Adrenal gland (tissue), 12 donors: ENCODE data around the gene TUBA4B. TPM values are rescaled to one million over a fixed set of nuclear protein-coding genes. Genes with fewer than 3 reads are reported as not detected.

Source experiments
- DNase-seq, 7 donors: peaks; one replicate each; pipeline ENCODE4 v3.0.0-alpha.2; 2019 to 2020
- H3K27ac ChIP-seq, 5 donors: fragments of 200-600 bp; sonication (generic) in 4 of 5; 1 replicate in 3 of 5; 2 replicates in 2 of 5; pipeline versions ENCODE4 v1.5.1 to v1.8.0; 2016 to 2020; ENCODE audit warnings: mild to moderate bottlenecking in 1 of 5
- H3K27me3 ChIP-seq: fragments of 200-600 bp; 2 replicates; pipeline ENCODE4 v1.8.0; 2021
- H3K36me3 ChIP-seq, 2 donors: fragments of 200-600 bp; replicated peaks in 1 of 2; 1 replicate in 1 of 2; 2 replicates in 1 of 2; pipeline versions ENCODE4 v1.5.1 to v1.8.0; 2018 to 2022
- H3K4me1 ChIP-seq, 2 donors: fragments of 200-600 bp; replicated peaks in 1 of 2; 1 replicate in 1 of 2; 2 replicates in 1 of 2; pipeline versions ENCODE4 v1.5.1 to v1.8.0; 2018 to 2021
- H3K4me3 ChIP-seq, 4 donors: fragments of 200-600 bp; sonication (generic) in 3 of 4; one replicate each; pipeline ENCODE4 v1.5.1; 2016 to 2018
- H3K9me3 ChIP-seq, 3 donors: fragments of 200-600 bp; sonication (generic) in 1 of 3; replicated peaks in 1 of 3; 1 replicate in 2 of 3; 2 replicates in 1 of 3; pipeline versions ENCODE4 v1.5.1 to v1.8.0; 2016 to 2021
- CTCF ChIP-seq, 6 experiments: fragments of 450-650 bp in 4 of 6; fragments of 200-600 bp in 2 of 6; sonication (generic) in 1 of 6; IDR thresholded peaks; 1 replicate in 5 of 6; 2 replicates in 1 of 6; pipeline versions ENCODE4 v1.5.1 to v1.8.0; 2016 to 2021; ENCODE audit warnings: antibody characterized with exemption in 6 of 6, mild to moderate bottlenecking in 2 of 6, moderate library complexity in 1 of 6
- POLR2A ChIP-seq, 2 donors: fragments of 450-650 bp; IDR thresholded peaks; one replicate each; pipeline ENCODE4 v1.6.1; 2017; ENCODE audit warnings: antibody characterized with exemption in 2 of 2, mild to moderate bottlenecking in 2 of 2, moderate library complexity in 1 of 2
- whole genome bisulfite sequencing, 4 donors: extraction: QIAGEN DNeasy Blood & Tissue Kit in 2 of 4; methylation state at CpG; one replicate each; pipeline versions ENCODE4 v1.1.5 to v1.1.7; 2013 to 2017; 5-methylcytosine and 5-hydroxymethylcytosine counted together
- intact Hi-C, 2 donors: fragments of 100-400 bp; cut with DNase I; formaldehyde crosslinking; loops; one replicate each; pipeline versions ENCODE4 v1.14.1 to v1.15.0; 2022 to 2023
- polyA plus RNA-seq, 3 donors: library from polyadenylated mRNA; stranded (reverse); fragments of 200-250 nt in 2 of 3; fragments of 350-450 nt in 1 of 3; fragmentation: Illumina TruSeq in 1 of 3; extraction: RNeasy Lipid Tissue Mini Kit (QIAGEN cat#74804) in 1 of 3; gene quantifications; one replicate each; pipeline ENCODE4 v1.2.3, GENCODE V29; 2013 to 2014
- total RNA-seq, 9 donors: library from RNA; depleted of rRNA in 4 of 9; stranded (reverse); fragments of >200 nt in 4 of 9; fragments of 120-200 nt in 1 of 9; fragmentation: NEBNext Ultra II Directional in 1 of 9; extraction: Animal tissue kit (Norgen Biotek cat#: 25700) in 1 of 9; gene quantifications; one replicate each; pipeline versions ENCODE4 v1.1.0 to v1.2.4, GENCODE V29; 2013 to 2023
- donor health status: healthy with polysubstance abuse.
- donor health status: Bipolar disorder and iron deficiency.
- donor health status: DM: yes; HTN: yes; CAD: no.
- donor health status: DM: no; HTN: no; CAD: no.
- donor health status: DM: no; HTN: no; CAD: no.
- donor health status: DM: yes; HTN: yes; CAD: no.

TUBA4B gene
- total and polyA plus RNA-seq, 12 donors = 0.07 to 0.14 TPM; not detected in 10

DNA sequence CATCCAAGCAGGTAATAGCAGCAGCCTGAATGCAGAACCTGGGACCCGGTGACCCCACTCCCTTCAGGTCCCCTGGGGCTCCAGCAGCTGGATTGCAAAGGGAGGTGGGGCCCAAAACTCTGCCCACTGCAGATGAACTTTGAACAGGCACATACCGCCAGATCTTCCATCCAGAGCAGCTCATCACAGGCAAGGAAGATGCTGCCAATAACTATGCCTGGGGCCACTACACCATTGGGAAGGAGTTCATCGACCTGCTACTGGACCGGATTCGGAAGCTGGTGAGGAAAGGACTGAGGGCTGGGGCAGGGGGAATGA is 17.0 kb downstream of the TUBA4B start:
- H3K4me3 ChIP-seq = no peak overlapping the region
- peaks cover 0 to 14% of the 10 kb centered on the region in 2 donors for H3K4me1 ChIP-seq
- no peaks in the 10 kb centered on the region for H3K27me3 ChIP-seq
- intact Hi-C loops = no loop called here
- TF ChIP-seq CTCF (IDR thresholded peaks at IDR 0.05) (no peak), POLR2A (IDR thresholded peaks at IDR 0.05) (no peak)
- no peak for DNase-seq
- no peaks in the 10 kb centered on the region for H3K9me3 ChIP-seq
- no peak overlapping the region for H3K27ac ChIP-seq
- WGBS, 4 donors = 81 to 93% (median 87%) methylated on average over 5 of the region's 5 CpGs
- H3K36me3 ChIP-seq = no peaks in the 10 kb centered on the region

GRCh38 chr2:219271021-219271420 is 18.0 kb downstream of the TUBA4B start:
- DNase-seq = no peak
- no peak overlapping the region for H3K27ac ChIP-seq
- H3K27me3 ChIP-seq = no peaks in the 10 kb centered on the region
- 77 to 91% (median 84%) methylated on average over 2 of the region's 2 CpGs for WGBS, 4 donors
- no peaks in the 10 kb centered on the region for H3K36me3 ChIP-seq
- intact Hi-C loops = no loop called here
- H3K9me3 ChIP-seq = no peaks in the 10 kb centered on the region
- TF ChIP-seq CTCF (IDR thresholded peaks at IDR 0.05) (no peak), POLR2A (IDR thresholded peaks at IDR 0.05) (no peak)
- H3K4me1 ChIP-seq = peaks cover 0 to 14% of the 10 kb centered on the region in 2 donors
- no peak overlapping the region for H3K4me3 ChIP-seq

DNA sequence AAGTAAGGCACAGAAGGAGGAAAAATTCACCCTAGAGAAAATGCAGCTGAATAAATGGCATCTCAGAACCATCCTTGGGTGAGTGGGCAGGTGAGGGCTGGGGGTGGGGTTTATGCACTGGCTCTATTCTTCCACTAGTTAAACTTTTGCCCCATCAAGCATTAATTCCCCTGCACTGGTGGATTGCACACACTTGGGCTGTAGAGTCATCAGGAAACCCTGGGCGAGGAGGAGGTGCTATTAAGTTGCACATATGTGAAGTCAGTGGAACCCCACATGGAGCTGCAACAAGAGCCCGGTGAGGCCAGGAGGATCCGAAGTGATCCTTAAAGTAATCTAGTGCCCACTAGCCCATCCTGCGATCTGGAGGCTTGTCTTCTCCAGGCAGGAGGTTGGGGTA is 19.3 kb downstream of the TUBA4B start:
- DNase-seq = no peak
- no peaks in the 10 kb centered on the region for H3K36me3 ChIP-seq
- peaks cover 0 to 14% of the 10 kb centered on the region in 2 donors for H3K4me1 ChIP-seq
- no peaks in the 10 kb centered on the region for H3K9me3 ChIP-seq
- no peak overlapping the region for H3K4me3 ChIP-seq
- intact Hi-C loops = no loop called here
- H3K27ac ChIP-seq = peak overlapping the region in 1 of 5 donors; percentile 90
- no peaks in the 10 kb centered on the region for H3K27me3 ChIP-seq
- TF ChIP-seq POLR2A (IDR thresholded peaks at IDR 0.05) = no peak
- TF ChIP-seq CTCF (IDR thresholded peaks at IDR 0.05) = no peak
- WGBS, 4 donors = 88 to 92% (median 89%) methylated on average over 4 of the region's 4 CpGs

- H3K9me3 ChIP-seq = no peaks in the 10 kb centered on the region
- intact Hi-C loops = no loop called here
- TF ChIP-seq CTCF (IDR thresholded peaks at IDR 0.05) = peak in 1 of 6 experiments; percentile 17
- no peak for TF ChIP-seq POLR2A (IDR thresholded peaks at IDR 0.05)
- peak overlapping the region in 3 of 5 donors; percentile 74 to 90 (median 87) for H3K27ac ChIP-seq
- no peaks in the 10 kb centered on the region for H3K36me3 ChIP-seq
- WGBS, 4 donors = 34 to 67% (median 42%) methylated on average over 1 to 2 of the region's 2 CpGs
- no peaks in the 10 kb centered on the region for H3K27me3 ChIP-seq
- H3K4me3 ChIP-seq = no peak overlapping the region
- peaks cover 0 to 16% of the 10 kb centered on the region in 2 donors for H3K4me1 ChIP-seq
- peak; percentile 59 to 87 (median 81) for DNase-seq
Observed at GRCh38 chr2:219272995-219273394, 20.0 kb downstream of the TUBA4B start.
